H54 (cell line): ENCODE data around the gene AUTS2.
A peak's percentile ranks its signal among the peaks of the same experiment; 100 is the strongest.

ENCODE experiments used
- DNase-seq: peaks from one replicate; pipeline ENCODE4 v3.0.0; 2011; ENCODE audit warnings: low spot score, mixed read lengths; ENCODE audit not compliant: insufficient read length
- FAIRE-seq: peaks from 3 replicates; lab custom pipeline; 2011; peaks lifted over from hg19 to GRCh38; lab: Jason Lieb, UNC
- POLR2A ChIP-seq: IDR thresholded peaks from 2 replicates; pipeline ENCODE4 v1.6.1; 2011; ENCODE audit warnings: low read depth, mild to moderate bottlenecking, low read length

Gene AUTS2

GRCh38 chr7:69799048-69799697 lies 200.9 kb downstream of the AUTS2 start:
- TF ChIP-seq POLR2A, result no peak
- FAIRE-seq (no peak), DNase-seq (no peak)

DNA sequence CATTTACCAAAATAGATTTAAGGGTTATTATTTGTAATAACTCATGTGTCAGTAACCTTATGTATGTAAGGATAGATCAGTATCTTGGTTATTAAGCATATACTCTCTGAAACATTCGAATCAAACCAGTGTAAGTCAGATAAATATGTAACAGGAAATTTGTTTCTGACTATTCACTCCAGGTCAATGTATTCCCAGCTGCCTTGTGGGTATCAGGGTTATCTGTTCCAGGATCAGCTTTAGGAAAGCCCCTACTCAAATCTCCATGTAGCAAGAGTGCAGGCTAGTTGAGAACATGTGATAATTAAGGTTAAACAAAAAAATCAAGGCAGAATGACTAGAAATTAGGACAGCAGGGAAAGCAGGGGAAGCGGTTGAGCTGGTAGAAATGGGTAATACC lies 201.7 kb downstream of the AUTS2 start:
- DNase-seq (no peak), FAIRE-seq (no peak)
- no peak for TF ChIP-seq POLR2A

DNA sequence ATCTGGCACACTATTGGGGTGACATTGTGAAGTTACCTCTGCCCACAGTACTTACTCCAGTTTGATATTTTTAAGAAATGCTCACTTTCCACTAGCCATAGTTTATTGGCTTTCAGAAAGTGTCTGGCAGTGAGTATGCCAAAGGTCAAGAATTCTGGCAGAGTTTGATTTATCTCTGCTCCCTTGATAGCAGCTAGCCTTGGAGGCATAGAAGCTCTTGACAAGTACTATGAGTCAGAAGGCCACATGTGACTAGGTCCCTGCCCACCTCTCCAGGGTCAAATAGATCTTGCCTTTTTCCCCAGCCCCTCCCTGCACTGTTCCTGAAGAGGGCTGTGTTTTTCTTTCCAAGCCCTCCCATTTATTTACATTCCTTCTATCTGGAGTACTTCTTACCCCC lies 202.2 kb downstream of the AUTS2 start:
- peak; percentile 25 for DNase-seq
- FAIRE-seq, result peak; percentile 85
- TF ChIP-seq POLR2A, result no peak

GRCh38 chr7:69801729-69802682 lies 203.7 kb downstream of the AUTS2 start:
- TF ChIP-seq POLR2A, result no peak
- FAIRE-seq (no peak), DNase-seq (no peak)

- FAIRE-seq (no peak), DNase-seq (no peak)
- no peak for TF ChIP-seq POLR2A
Measured at GRCh38 chr7:69803699-69804516, 205.6 kb downstream of the AUTS2 start.

DNA sequence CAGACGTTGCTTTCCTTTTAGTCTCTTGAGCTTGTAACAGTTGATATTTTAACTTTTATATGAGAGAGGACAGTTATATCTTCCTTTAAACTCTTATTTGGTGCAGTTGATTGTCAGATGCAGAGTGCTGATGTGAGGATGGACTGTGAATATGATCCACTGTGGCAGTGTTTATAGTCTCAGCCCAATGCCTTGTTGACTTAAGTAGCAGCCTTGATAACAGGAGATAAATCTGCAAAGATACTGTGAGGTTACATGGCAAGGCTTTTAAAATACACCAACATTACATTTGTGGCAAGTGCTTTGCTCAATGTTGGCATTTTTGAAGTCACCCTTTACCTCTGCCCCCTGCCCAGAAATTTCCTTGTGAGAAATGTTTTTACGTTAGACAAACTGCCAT lies 206.7 kb downstream of the AUTS2 start:
- no peak for TF ChIP-seq POLR2A
- no peak for DNase-seq
- no peak for FAIRE-seq

GRCh38 chr7:69808391-69808790 lies 210.1 kb downstream of the AUTS2 start:
- TF ChIP-seq POLR2A, result no peak
- no peak for DNase-seq
- FAIRE-seq, result no peak

DNA sequence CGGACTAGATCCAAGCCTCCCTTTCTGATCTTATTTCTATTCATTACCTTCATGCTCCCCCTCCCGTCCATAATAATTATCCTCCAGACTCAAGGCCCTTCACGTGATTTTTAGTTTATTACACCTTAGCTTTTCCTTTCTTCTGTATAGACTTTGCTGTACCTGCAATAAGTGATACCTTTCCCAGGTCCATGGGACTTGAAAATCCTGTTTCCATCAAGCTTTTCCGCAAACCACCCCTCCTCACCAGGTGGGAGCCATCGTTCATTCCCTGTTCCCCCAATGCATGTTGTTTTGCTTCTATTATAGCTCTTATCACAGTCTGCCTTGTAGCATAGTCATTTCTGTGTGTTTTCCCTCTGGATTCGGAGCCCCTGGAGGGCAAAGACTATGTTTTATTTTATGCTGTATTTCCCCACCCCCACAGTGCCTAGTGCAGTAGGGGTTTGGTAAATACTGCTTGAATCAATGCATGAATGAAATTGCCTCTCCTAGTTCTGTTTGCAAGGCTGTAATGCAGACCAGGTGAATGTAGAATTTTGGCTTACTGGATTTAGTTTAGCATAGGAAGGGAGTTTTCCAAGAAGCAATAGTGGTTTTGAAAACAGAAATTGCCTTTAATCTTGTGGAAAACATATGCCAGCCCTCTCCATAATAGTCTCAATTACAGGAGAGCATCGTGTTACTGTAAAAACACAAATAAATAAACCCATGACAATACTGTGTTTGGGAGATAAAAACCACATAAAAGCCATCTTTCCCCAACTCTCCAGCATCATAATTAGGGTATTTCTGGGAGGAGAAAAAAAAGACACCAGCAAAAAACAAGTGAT lies 213.4 kb downstream of the AUTS2 start:
- FAIRE-seq (no peak), DNase-seq (no peak)
- no peak for TF ChIP-seq POLR2A

DNA sequence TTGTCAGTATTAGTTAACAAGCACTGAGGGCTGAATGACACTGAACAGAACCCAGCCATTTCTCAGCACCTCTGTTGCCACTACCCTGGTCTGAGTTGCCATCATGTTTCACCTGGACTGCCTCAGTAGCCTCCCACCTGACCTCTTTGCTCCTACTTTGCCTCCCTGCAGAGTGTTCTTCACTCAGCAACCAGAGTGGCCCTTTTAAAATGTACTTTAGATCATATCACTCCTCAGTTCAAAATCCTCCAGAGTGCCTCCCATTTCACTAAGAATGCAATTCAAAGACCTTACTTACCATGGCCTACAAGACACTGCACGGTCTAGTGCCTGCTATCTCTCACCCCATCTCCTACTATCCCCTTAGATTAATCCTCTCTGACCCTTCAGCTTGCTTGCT lies 214.5 kb downstream of the AUTS2 start:
- DNase-seq (no peak), FAIRE-seq (no peak)
- no peak for TF ChIP-seq POLR2A

GRCh38 chr7:69813637-69814240 lies 215.5 kb downstream of the AUTS2 start:
- FAIRE-seq (no peak), DNase-seq (no peak)
- no peak for TF ChIP-seq POLR2A

DNA sequence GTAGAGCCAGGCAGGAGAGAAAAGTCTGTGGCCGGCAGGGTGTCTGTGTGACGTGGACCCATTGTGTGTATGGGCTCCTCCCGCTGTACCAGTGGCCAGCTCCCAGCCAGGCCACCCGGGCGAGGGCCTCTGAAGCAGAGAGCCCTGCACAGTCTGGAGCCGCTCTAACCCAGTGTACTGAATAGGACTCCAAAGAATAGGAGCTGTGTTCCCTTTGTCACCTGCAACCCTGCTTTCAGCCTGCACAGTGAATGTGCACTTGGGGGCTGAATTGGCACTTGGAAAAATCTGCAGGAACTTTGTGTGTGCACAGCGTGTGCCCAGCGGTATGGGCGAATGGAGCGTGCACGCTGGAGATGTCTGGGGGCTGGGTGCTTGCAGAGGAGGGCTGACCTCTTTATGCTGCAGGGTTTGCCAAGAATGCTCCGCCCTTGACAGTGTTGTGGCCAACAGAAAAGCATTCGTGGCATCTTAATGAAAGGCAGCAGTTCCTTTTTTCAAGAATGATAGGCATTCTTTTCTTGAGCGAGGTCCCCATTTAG lies 216.2 kb downstream of the AUTS2 start:
- FAIRE-seq (no peak), DNase-seq (no peak)
- TF ChIP-seq POLR2A, result no peak

GRCh38 chr7:69816501-69816900 lies 218.2 kb downstream of the AUTS2 start:
- no peak for FAIRE-seq
- no peak for TF ChIP-seq POLR2A
- DNase-seq, result no peak
